Right atrium auricular region (tissue), 2 donors: ENCODE results near the gene CDH8. TPM values are rescaled to one million over a fixed set of nuclear protein-coding genes. Genes with fewer than 3 reads are reported as not detected.
"Not testable (repeated sequence)": the region's sequence is repeated elsewhere in the genome, so short reads cannot be mapped to it uniquely, and the experiment has no call there.

Experiments used
- DNase-seq: peaks from one replicate; pipeline ENCODE4 v3.0.0-alpha.2; 2019; ENCODE audit warnings: low spot score
- H3K27ac ChIP-seq, 2 donors: fragments of 200-600 bp; sonication (generic); 1 replicate in 1 of 2; 2 replicates in 1 of 2; pipeline ENCODE4 v1.5.1; 2016 to 2019
- H3K27me3 ChIP-seq, 2 donors: fragments of 200-600 bp; sonication (generic); one replicate each; pipeline versions ENCODE4 v1.5.1 to v1.6.0; 2017 to 2019
- H3K36me3 ChIP-seq: fragments of 200-600 bp; sonication (generic); one replicate; pipeline ENCODE4 v1.5.1; 2016
- H3K4me1 ChIP-seq, 2 donors: fragments of 200-600 bp; sonication (generic); one replicate each; pipeline versions ENCODE4 v1.5.1 to v1.6.0; 2017 to 2019
- H3K4me3 ChIP-seq, 2 donors: fragments of 200-600 bp; sonication (generic); 1 replicate in 1 of 2; 2 replicates in 1 of 2; pipeline ENCODE4 v1.5.1; 2017 to 2019; ENCODE audit warnings: mild to moderate bottlenecking in 1 of 2, moderate library complexity in 1 of 2
- H3K9me3 ChIP-seq, 2 donors: fragments of 200-600 bp; sonication (generic); one replicate each; pipeline ENCODE4 v1.5.1; 2019
- total RNA-seq, 2 donors: library from RNA; depleted of rRNA; stranded (reverse); fragments of >200 nt; gene quantifications; one replicate each; pipeline ENCODE4 v1.1.0, GENCODE V29; 2016
- TF ChIP-seq, protein P1 (sequence below), 2 donors: fragments of 200-600 bp; sonication (generic); IDR thresholded peaks; one replicate each; pipeline ENCODE4 v1.5.1; 2019; ENCODE audit warnings: antibody characterized with exemption in 2 of 2

The CDH8 gene
- total RNA-seq, 2 donors from 2014 or later: not detected

DNA sequence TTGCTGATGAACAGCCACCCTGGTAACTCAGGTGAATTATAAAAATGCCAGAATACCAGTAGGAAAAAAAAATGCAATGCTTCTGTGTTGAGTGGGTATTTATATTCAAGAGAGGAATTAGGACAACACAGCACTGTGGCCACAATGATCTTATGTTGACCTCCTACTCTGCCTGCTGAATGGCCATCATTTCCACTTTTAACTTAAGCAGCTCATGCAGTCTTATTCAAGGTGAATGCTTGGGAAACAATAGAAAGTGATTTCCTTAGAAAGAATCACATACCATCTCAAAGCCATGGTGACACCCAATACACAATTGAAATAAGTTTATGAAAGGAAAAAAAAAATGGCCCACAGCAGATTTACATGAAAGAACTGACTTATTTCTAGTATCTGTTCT lies 224.0 kb downstream of the CDH8 start:
- H3K4me1 ChIP-seq: no peaks in the 10 kb centered on the region
- no peak overlapping the region for H3K4me3 ChIP-seq
- H3K36me3 ChIP-seq: no peaks in the 10 kb centered on the region
- TF ChIP-seq, protein P1, sequence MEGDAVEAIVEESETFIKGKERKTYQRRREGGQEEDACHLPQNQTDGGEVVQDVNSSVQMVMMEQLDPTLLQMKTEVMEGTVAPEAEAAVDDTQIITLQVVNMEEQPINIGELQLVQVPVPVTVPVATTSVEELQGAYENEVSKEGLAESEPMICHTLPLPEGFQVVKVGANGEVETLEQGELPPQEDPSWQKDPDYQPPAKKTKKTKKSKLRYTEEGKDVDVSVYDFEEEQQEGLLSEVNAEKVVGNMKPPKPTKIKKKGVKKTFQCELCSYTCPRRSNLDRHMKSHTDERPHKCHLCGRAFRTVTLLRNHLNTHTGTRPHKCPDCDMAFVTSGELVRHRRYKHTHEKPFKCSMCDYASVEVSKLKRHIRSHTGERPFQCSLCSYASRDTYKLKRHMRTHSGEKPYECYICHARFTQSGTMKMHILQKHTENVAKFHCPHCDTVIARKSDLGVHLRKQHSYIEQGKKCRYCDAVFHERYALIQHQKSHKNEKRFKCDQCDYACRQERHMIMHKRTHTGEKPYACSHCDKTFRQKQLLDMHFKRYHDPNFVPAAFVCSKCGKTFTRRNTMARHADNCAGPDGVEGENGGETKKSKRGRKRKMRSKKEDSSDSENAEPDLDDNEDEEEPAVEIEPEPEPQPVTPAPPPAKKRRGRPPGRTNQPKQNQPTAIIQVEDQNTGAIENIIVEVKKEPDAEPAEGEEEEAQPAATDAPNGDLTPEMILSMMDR (IDR thresholded peaks at IDR 0.05): no peak
- H3K27me3 ChIP-seq: no peaks in the 10 kb centered on the region
- H3K9me3 ChIP-seq: no peaks in the 10 kb centered on the region
- DNase-seq: no peak
- H3K27ac ChIP-seq: no peak overlapping the region

DNA sequence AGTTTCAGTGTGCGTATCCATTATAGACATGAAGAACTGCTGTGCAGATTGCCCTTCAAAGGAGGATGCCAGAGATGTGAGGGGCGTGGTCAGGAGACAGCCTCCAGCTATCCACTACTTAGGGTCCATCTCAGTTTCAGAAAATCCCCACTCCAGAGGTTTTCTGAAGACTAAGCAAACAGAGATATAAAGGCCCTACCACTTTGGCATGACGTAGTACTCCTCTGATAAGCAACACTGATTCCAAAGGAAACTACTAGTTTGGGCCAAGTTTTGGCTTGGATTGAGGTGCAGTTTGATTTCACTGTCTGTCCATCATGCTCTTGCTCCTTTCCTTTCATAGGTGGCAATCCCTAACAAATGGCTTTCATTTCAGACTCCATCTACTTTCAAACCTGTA lies 228.7 kb downstream of the CDH8 start:
- no peak overlapping the region for H3K27ac ChIP-seq
- H3K4me1 ChIP-seq: no peaks in the 10 kb centered on the region
- H3K4me3 ChIP-seq: no peak overlapping the region
- H3K27me3 ChIP-seq: no peaks in the 10 kb centered on the region
- DNase-seq: no peak
- H3K36me3 ChIP-seq: no peaks in the 10 kb centered on the region
- H3K9me3 ChIP-seq: no peaks in the 10 kb centered on the region
- TF ChIP-seq, protein P1 (IDR thresholded peaks at IDR 0.05): no peak

DNA sequence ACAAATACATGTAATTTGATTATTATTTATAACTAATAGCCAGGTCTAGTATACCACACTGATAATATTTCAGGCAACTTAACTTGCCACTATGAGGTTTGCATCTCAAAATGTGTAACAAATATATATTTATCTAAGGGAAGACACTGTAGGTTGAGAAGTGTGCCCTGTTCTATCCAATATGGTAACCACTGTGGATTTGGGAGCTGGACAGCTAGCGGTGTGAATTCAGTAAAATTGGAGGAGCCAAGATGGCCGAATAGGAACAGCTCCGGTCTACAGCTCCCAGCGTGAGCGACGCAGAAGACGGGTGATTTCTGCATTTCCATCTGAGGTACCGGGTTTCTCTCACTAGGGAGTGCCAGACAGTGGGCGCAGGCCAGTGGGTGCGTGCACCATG lies 235.0 kb downstream of the CDH8 start:
- not testable (repeated sequence) for H3K4me3 ChIP-seq, H3K36me3 ChIP-seq, H3K4me1 ChIP-seq, DNase-seq, H3K9me3 ChIP-seq, H3K27ac ChIP-seq, H3K27me3 ChIP-seq

DNA sequence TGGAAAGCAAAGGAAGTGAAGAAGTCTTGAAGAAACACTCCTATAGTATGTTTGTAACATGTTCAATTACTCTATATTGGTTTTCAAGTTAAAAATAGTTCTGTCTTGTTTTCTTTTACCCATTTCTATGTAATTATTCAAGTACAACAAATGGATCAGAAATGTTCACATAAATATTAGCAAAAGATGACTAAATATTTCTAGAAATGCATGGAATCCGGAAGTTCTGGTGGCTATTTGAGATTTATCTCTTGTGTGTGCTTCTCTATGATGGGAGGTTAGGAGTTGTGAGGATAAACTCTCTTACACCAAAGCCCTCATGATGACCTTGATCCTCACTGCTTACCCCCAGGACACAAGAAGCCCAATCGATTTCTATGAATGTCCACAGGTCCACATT lies 237.5 kb downstream of the CDH8 start:
- Histone ChIP-seq H3K27me3 (no peaks in the 10 kb centered on the region), H3K36me3 (no peaks in the 10 kb centered on the region), H3K4me1 (no peaks in the 10 kb centered on the region), H3K9me3 (no peaks in the 10 kb centered on the region), H3K4me3 (no peak overlapping the region), H3K27ac (no peak overlapping the region)
- DNase-seq: no peak
- TF ChIP-seq, protein P1 (IDR thresholded peaks at IDR 0.05): no peak

DNA sequence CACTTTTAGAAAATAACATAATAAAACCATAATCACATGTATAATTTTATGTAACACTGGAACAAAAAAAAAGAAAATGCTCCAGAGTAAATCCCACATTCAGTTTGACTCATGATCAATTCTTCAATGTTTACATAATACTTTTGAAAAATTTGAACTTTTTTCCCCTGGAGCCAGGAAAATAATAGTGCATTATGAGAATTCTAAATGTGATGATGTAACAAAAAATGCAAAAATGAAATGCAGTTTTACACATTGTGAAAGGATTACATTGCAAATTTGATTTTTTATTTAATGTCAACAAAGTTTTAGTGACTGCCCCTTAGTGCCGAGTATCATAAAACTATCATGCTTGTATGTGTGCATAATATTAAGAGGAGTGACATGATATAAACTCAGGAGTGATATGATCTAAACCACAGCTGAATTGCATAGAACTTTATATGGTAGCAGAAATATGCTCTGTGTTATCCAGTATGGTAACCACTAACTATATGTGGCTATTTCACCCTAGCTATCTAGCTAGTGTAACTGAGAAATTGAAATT lies 238.2 kb downstream of the CDH8 start:
- Histone ChIP-seq H3K36me3 (no peaks in the 10 kb centered on the region), H3K9me3 (peaks cover 0 to 6% of the 10 kb centered on the region in 2 donors), H3K27ac (no peak overlapping the region), H3K4me1 (no peaks in the 10 kb centered on the region), H3K27me3 (no peaks in the 10 kb centered on the region), H3K4me3 (no peak overlapping the region)
- TF ChIP-seq, protein P1 (IDR thresholded peaks at IDR 0.05): no peak
- DNase-seq: no peak

DNA sequence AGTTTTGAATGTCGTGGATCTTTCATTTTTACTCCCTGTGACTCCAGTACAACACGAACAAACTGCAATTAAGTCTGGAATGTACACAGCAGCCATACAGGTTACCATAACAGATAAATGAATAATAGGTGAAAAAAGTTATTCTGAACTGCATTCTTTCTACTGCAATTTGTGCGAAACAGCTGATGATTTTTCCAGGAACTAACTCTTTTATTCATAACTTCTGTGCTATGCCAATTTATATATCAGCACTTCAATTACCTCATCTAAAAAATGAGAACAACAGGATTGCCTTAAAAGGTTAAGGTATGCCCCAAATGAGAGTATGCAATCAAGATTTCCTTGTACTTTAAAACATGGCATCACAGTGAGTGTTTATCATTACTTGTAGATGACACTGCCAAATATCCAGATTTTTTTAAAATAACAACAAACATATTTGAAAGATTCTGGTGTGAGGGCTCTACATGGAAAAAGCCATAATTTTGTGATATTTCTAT lies 238.9 kb downstream of the CDH8 start:
- no peaks in the 10 kb centered on the region for H3K4me1 ChIP-seq
- H3K36me3 ChIP-seq: no peaks in the 10 kb centered on the region
- H3K4me3 ChIP-seq: no peak overlapping the region
- no peak overlapping the region for H3K27ac ChIP-seq
- no peaks in the 10 kb centered on the region for H3K27me3 ChIP-seq
- H3K9me3 ChIP-seq: peaks cover 0 to 6% of the 10 kb centered on the region in 2 donors
- TF ChIP-seq, protein P1 (IDR thresholded peaks at IDR 0.05): no peak
- no peak for DNase-seq
